Right lobe of liver (tissue), 6 donors: ENCODE results near the gene GNG4. TPM values are rescaled to one million over a fixed set of nuclear protein-coding genes. Genes with fewer than 3 reads are reported as not detected.

ENCODE experiments used
- ATAC-seq, 4 donors: fragments of 200-7000 bp; cut with Tn5 transposase; one replicate each; pipeline ENCODE4 v1.9.1; 2020; ENCODE audit warnings: mild to moderate bottlenecking in 4 of 4, moderate library complexity in 4 of 4
- DNase-seq, 3 donors: peaks; one replicate each; pipeline ENCODE4 v3.0.0-alpha.2; 2020
- H3K27ac ChIP-seq, 3 donors: fragments of 200-600 bp; one replicate each; pipeline ENCODE4 v1.8.0; 2022
- H3K27me3 ChIP-seq, 2 donors: fragments of 200-600 bp; one replicate each; pipeline ENCODE4 v1.8.0; 2022
- H3K36me3 ChIP-seq, 4 donors: fragments of 200-600 bp; sonication (generic) in 1 of 4; one replicate each; pipeline versions ENCODE4 v1.5.1 to v1.8.0; 2017 to 2022; ENCODE audit warnings: control low read depth in 1 of 4
- H3K4me1 ChIP-seq, 4 donors: fragments of 200-600 bp; sonication (generic) in 1 of 4; one replicate each; pipeline versions ENCODE4 v1.5.1 to v1.8.0; 2017 to 2022; ENCODE audit warnings: control low read depth in 1 of 4
- H3K4me3 ChIP-seq, 3 donors: fragments of 200-600 bp; one replicate each; pipeline ENCODE4 v1.8.0; 2022
- H3K9me3 ChIP-seq, 4 donors: fragments of 200-600 bp; sonication (generic) in 1 of 4; one replicate each; pipeline versions ENCODE4 v1.5.1 to v1.8.0; 2017 to 2022; ENCODE audit warnings: control low read depth in 1 of 4
- CTCF ChIP-seq, 4 donors: fragments of 200-600 bp in 3 of 4; fragments of 450-650 bp in 1 of 4; IDR thresholded peaks; one replicate each; pipeline versions ENCODE4 v1.5.1 to v1.8.0; 2016 to 2022; ENCODE audit warnings: antibody characterized with exemption in 4 of 4, mild to moderate bottlenecking in 2 of 4
- POLR2A ChIP-seq: fragments of 450-650 bp; IDR thresholded peaks from one replicate; pipeline ENCODE4 v1.6.1; 2017; ENCODE audit warnings: antibody characterized with exemption, mild to moderate bottlenecking
- WGBS: methylation state at CpG from one replicate; pipeline ENCODE4 v1.1.6; 2018; ENCODE audit warnings: low coverage, low lambda C conversion rate; ENCODE audit not compliant: insufficient coverage; ENCODE audit errors: missing lambda C conversion rate; 5-methylcytosine and 5-hydroxymethylcytosine counted together
- intact Hi-C, 2 donors: fragments of 100-400 bp; cut with DNase I; formaldehyde crosslinking; loops; one replicate each; pipeline versions ENCODE4 v1.11.2 to v1.14.1; 2022
- total RNA-seq, 6 experiments: library from RNA; depleted of rRNA in 2 of 6; stranded (reverse); fragments of >200 nt in 2 of 6; fragmentation: NEBNext Ultra II Directional in 3 of 6; extraction: Animal tissue kit (Norgen Biotek cat#: 25700) in 3 of 6; gene quantifications; one replicate each; pipeline versions ENCODE4 v1.1.0 to v1.2.4, GENCODE V29; 2016 to 2023
- donor health status: DM: no; HTN: yes; CAD: no.
- donor health status: DM: no; HTN: no; CAD: no.
- donor health status: DM: no; HTN: no; CAD: no.
- donor health status: DM: no; HTN: yes; CAD: no.
- donor health status: DM: no; HTN: yes; CAD: no.

The GNG4 gene
- total RNA-seq, 6 experiments from 2014 or later, result 0.18 to 0.50 TPM; not detected in 4

- ATAC-seq (no peak), DNase-seq (no peak)
- no peak for TF ChIP-seq POLR2A
- TF ChIP-seq CTCF (IDR thresholded peaks at IDR 0.05), result no peak
- WGBS, result 67% methylated on average over 4 of the region's 13 CpGs
- intact Hi-C loops, result no loop called here
- Histone ChIP-seq H3K4me3 (no peak overlapping the region), H3K36me3 (no peaks in the 10 kb centered on the region), H3K9me3 (no peaks in the 10 kb centered on the region), H3K4me1 (peaks cover 0 to 13% (median 6%) of the 10 kb centered on the region in 4 donors), H3K27ac (no peak overlapping the region), H3K27me3 (peaks cover 0 to 4% of the 10 kb centered on the region in 2 donors)
Observed at GRCh38 chr1:235644693-235645305, 4.8 kb downstream of the GNG4 start.

GRCh38 chr1:235643837-235644692 lies 5.5 kb downstream of the GNG4 start:
- DNase-seq, result no peak
- peaks cover 0 to 9% (median 4%) of the 10 kb centered on the region in 4 donors for H3K4me1 ChIP-seq
- intact Hi-C loops, result no loop called here
- H3K9me3 ChIP-seq, result no peaks in the 10 kb centered on the region
- 86% methylated on average over 14 of the region's 23 CpGs for WGBS
- H3K27me3 ChIP-seq, result peaks cover 0 to 4% of the 10 kb centered on the region in 2 donors
- no peak overlapping the region for H3K27ac ChIP-seq
- no peaks in the 10 kb centered on the region for H3K36me3 ChIP-seq
- no peak overlapping the region for H3K4me3 ChIP-seq
- ATAC-seq, result no peak
- no peak for TF ChIP-seq POLR2A
- TF ChIP-seq CTCF (IDR thresholded peaks at IDR 0.05), result no peak

DNA sequence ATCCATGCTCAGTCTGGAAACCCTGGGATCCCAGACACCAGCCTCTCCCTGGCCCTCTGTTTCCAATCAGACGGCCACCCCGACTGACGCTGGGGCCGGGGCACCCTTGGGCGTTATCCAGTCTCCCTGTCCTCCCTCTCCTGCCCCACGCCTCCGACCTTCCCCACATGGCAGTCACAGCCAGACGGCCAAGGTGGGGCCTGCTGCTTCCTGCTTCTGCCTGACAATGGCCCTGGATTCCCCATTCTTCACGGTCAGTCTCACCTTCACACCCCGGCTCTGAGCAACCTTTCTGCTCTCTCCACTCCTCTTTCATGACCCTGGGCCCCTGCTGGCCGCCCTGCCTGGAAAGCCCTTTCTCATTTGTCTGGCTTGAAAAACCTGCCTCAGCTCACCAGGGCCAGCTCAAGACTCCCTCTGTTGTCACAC lies 6.6 kb downstream of the GNG4 start:
- no peaks in the 10 kb centered on the region for H3K9me3 ChIP-seq
- no peak for TF ChIP-seq CTCF (IDR thresholded peaks at IDR 0.05)
- no peak for TF ChIP-seq POLR2A
- H3K27me3 ChIP-seq, result peaks cover 0 to 4% of the 10 kb centered on the region in 2 donors
- H3K36me3 ChIP-seq, result no peaks in the 10 kb centered on the region
- H3K4me3 ChIP-seq, result no peak overlapping the region
- intact Hi-C loops, result no loop called here
- no peak overlapping the region for H3K27ac ChIP-seq
- peak in 1 of 4 donors; percentile 9 for ATAC-seq
- no peaks in the 10 kb centered on the region for H3K4me1 ChIP-seq
- no peak for DNase-seq
- WGBS, result 57% methylated on average over 9 of the region's 11 CpGs

DNA sequence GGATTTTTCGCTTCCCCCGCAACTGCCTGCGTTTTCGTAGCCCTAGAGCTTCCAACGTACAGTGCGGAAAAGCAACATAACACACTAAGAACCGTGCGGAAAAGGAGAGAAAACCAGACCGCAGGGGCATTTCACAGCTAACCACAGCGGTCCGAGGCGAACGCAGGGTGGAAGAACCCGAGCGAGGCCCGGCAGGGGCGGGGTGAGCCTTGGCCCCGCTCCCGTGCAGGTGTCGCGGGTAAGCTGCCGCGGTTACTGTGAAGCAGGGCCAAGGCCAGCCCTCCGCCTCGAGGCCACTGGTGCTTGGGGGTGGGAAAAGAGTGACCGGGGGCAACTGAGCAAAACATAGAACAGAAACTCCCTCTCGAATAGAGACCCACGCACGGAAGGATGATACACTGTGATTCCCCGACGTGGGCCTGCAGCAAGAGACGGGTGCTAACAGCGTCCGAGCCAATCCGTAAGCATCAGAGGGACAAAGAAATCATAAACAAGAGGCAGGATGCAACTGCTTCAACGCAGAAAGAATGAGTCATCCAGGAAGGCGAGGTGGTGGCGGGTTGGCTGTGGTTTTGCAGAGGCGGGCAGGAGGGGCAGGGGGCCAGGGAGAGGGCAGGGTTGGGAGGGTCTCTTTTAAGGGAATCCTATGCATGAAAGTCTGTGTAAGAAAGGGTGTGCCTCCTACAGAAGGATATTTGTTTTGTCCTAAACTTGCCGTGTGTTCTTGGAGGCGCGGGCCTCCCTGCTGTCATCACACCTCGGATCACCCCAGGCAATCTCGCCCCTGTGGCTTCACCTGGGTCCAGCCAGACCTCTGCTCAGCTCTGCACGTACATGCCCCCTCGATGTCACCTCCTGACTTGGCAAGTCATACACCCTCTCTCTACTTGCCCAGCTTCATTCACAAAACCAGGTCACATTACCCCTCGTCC lies 7.3 kb downstream of the GNG4 start:
- H3K4me3 ChIP-seq, result no peak overlapping the region
- WGBS, result 60% methylated on average over 28 of the region's 47 CpGs
- H3K4me1 ChIP-seq, result no peaks in the 10 kb centered on the region
- intact Hi-C loops, result no loop called here
- DNase-seq (no peak), ATAC-seq (peak in 2 of 4 donors; percentile 19)
- no peaks in the 10 kb centered on the region for H3K36me3 ChIP-seq
- H3K27me3 ChIP-seq, result peaks cover 0 to 4% of the 10 kb centered on the region in 2 donors
- H3K9me3 ChIP-seq, result no peaks in the 10 kb centered on the region
- H3K27ac ChIP-seq, result no peak overlapping the region
- TF ChIP-seq POLR2A, result no peak
- TF ChIP-seq CTCF (IDR thresholded peaks at IDR 0.05), result no peak
